K562 (cell line): ENCODE results near the gene RAB17. TPM values are rescaled to one million over a fixed set of nuclear protein-coding genes. Genes with fewer than 3 reads are reported as not detected.

Experiments
- ATAC-seq: fragments of 200-7000 bp; cut with Tn5 transposase; 3 replicates; pipeline ENCODE4 v1.9.1; 2020; ENCODE audit warnings: moderate library complexity
- BruUV-seq: library from RNA; stranded (reverse); fragments of 400-500 nt; replicated peaks from 2 replicates; lab custom pipeline; 2021; lab: Mats Ljungman, UMichigan
- CTCF ChIA-PET: fragments of 300-600 bp; formaldehyde crosslinking; extraction: SDS; loops from one replicate; lab custom pipeline; 2021; ENCODE audit warnings: low intra/inter-chr PET ratio; lab: Yijun Ruan, JAX
- POLR2A ChIA-PET: fragments of 300-600, 350-650 bp; sonication (Branson Sonifier 250); formaldehyde crosslinking; extraction: SDS; loops from one replicate; lab custom pipeline; 2021; ENCODE audit warnings: antibody characterized with exemption, inconsistent platforms; lab: Yijun Ruan, JAX
- DNase-seq, 4 experiments: peaks; one replicate each; pipeline versions ENCODE4 v3.0.0 to v3.0.0-alpha.2; 2011 to 2018; ENCODE audit warnings: low spot score in 3 of 4, mixed read lengths in 3 of 4; ENCODE audit errors: extremely low read depth in 1 of 4
- FAIRE-seq: peaks from 2 replicates; lab custom pipeline; 2011; peaks lifted over from hg19 to GRCh38; lab: Jason Lieb, UNC
- H2AFZ ChIP-seq: 2 replicates; pipeline ENCODE4 v1.6.0; 2011; ENCODE audit warnings: low read depth, low read length, control low read depth, inconsistent platforms
- H3K27ac ChIP-seq: fragments of 200-600 bp; 3 replicates; pipeline ENCODE4 v1.8.0; 2011; ENCODE audit warnings: low read depth, mild to moderate bottlenecking, control low read depth, inconsistent platforms, low read length, moderate library complexity, mixed read lengths; ENCODE audit errors: extremely low read depth
- H3K27me3 ChIP-seq, 2 experiments: fragments of 300-600 bp in 1 of 2; 2 replicates in 1 of 2; 3 replicates in 1 of 2; pipeline versions ENCODE4 v1.6.0 to v1.8.0; 2011; ENCODE audit warnings: inconsistent platforms in 2 of 2, low read length in 2 of 2, mild to moderate bottlenecking in 1 of 2, mixed read lengths in 1 of 2, moderate library complexity in 1 of 2; ENCODE audit not compliant: control insufficient read depth in 2 of 2, insufficient read depth in 2 of 2
- H3K36me3 ChIP-seq: fragments of 300-600 bp; 3 replicates; pipeline ENCODE4 v1.8.0; 2011; ENCODE audit warnings: mild to moderate bottlenecking, low read length, inconsistent platforms; ENCODE audit not compliant: control insufficient read depth, insufficient read depth
- H3K4me1 ChIP-seq, 2 experiments: fragments of 200-600 bp in 1 of 2; replicated peaks in 1 of 2; 2 replicates in 1 of 2; 3 replicates in 1 of 2; pipeline versions ENCODE4 v1.5.1 to v1.8.0; 2011; ENCODE audit warnings: inconsistent platforms in 2 of 2, low read length in 2 of 2, mild to moderate bottlenecking in 1 of 2, mixed read lengths in 1 of 2, moderate library complexity in 1 of 2; ENCODE audit not compliant: control insufficient read depth in 2 of 2, insufficient read depth in 2 of 2
- H3K4me2 ChIP-seq: 2 replicates; pipeline ENCODE4 v1.6.1; 2011; ENCODE audit warnings: low read length, control low read depth, inconsistent platforms, mixed read lengths; ENCODE audit not compliant: insufficient read depth
- H3K4me3 ChIP-seq: fragments of 200-600 bp; sonication (generic), shearing (Covaris generic); 2 replicates; pipeline ENCODE4 v1.5.1; 2016; ENCODE audit warnings: control low read depth, inconsistent platforms
- H3K79me2 ChIP-seq: fragments of 200-600 bp; 3 replicates; pipeline ENCODE4 v1.8.0; 2011; ENCODE audit warnings: low read length, inconsistent platforms; ENCODE audit not compliant: control insufficient read depth, insufficient read depth
- H3K9ac ChIP-seq, 2 experiments: 2 replicates each; pipeline versions ENCODE4 v1.6.0 to v1.6.1; 2011; ENCODE audit warnings: low read depth in 2 of 2, low read length in 2 of 2, control low read depth in 1 of 2, inconsistent platforms in 1 of 2, mild to moderate bottlenecking in 1 of 2, mixed read lengths in 1 of 2; ENCODE audit not compliant: insufficient read depth in 1 of 2
- H3K9me1 ChIP-seq: one replicate; pipeline ENCODE4 v1.6.0; 2011; ENCODE audit warnings: inconsistent platforms, mild to moderate bottlenecking, low read length, moderate library complexity; ENCODE audit not compliant: control insufficient read depth, insufficient read depth
- H3K9me3 ChIP-seq: replicated peaks from 2 replicates; pipeline ENCODE4 v1.5.1; 2011; ENCODE audit warnings: low read depth, low read length, inconsistent platforms; ENCODE audit not compliant: control insufficient read depth, insufficient read depth
- H4K20me1 ChIP-seq: replicated peaks from 2 replicates; pipeline ENCODE4 v1.6.1; 2011; ENCODE audit warnings: low read length, inconsistent platforms, mixed read lengths; ENCODE audit not compliant: control insufficient read depth, insufficient read depth
- BCLAF1 ChIP-seq, 2 experiments: fragments of 450-650 bp in 1 of 2; IDR thresholded peaks; 2 replicates each; pipeline ENCODE4 v1.6.1; 2011 to 2017; ENCODE audit warnings: low read depth in 2 of 2, antibody characterized with exemption in 1 of 2, borderline replicate concordance in 1 of 2, low read length in 1 of 2, mild to moderate bottlenecking in 1 of 2, mixed read lengths in 1 of 2; ENCODE audit not compliant: control insufficient read depth in 1 of 2
- C11orf30 ChIP-seq: fragments of 450-650 bp; IDR thresholded peaks from 2 replicates; pipeline ENCODE4 v1.6.1; 2016; ENCODE audit warnings: low read depth, mild to moderate bottlenecking
- ESRRB ChIP-seq: fragments of 250-450 bp; sonication (Bioruptor Pico); IDR thresholded peaks from 2 replicates; pipeline ENCODE4 v1.5.0; 2020; ENCODE audit warnings: mild to moderate bottlenecking, moderate library complexity, borderline replicate concordance
- FOXA3 ChIP-seq, 2 experiments: fragments of 450-650 bp in 1 of 2; sonication (generic) in 1 of 2; formaldehyde crosslinking; IDR thresholded peaks in 1 of 2; conservative IDR thresholded peaks in 1 of 2; 2 replicates each; pipeline versions ENCODE4 v1.4.0 to v1.8.0; 2020 to 2022; ENCODE audit warnings: mild to moderate bottlenecking in 2 of 2, missing genetic modification reagents in 1 of 2
- GABPA ChIP-seq: fragments of 200-800 bp; sonication (Bioruptor generic); conservative IDR thresholded peaks from 2 replicates; pipeline ENCODE4 v1.6.1; 2016; ENCODE audit warnings: low read depth, missing genetic modification characterization, missing compliant biosample characterization
- HIVEP1 ChIP-seq: fragments of 250-450 bp; sonication (Bioruptor Pico); IDR thresholded peaks from 2 replicates; pipeline ENCODE4 v1.4.0; 2020; ENCODE audit warnings: mild to moderate bottlenecking
- JUNB ChIP-seq: fragments of 450-650 bp; formaldehyde crosslinking; conservative IDR thresholded peaks from 2 replicates; pipeline ENCODE4 v1.4.0; 2020; ENCODE audit warnings: mild to moderate bottlenecking
- SMARCB1 ChIP-seq: IDR thresholded peaks from 2 replicates; pipeline ENCODE4 v1.6.1; 2011; ENCODE audit warnings: improper control_type of control experiment, low read depth; ENCODE audit not compliant: insufficient read length
- XRCC4 ChIP-seq: IDR thresholded peaks from one replicate; pipeline ENCODE4 v1.6.1; 2011; ENCODE audit not compliant: insufficient read depth, insufficient read length; ENCODE audit errors: extremely low read depth
- ZBTB11 ChIP-seq, 3 experiments: fragments of 200-800 bp in 1 of 3; fragments of 250-450 bp in 1 of 3; fragments of 450-650 bp in 1 of 3; sonication (Bioruptor Pico) in 1 of 3; sonication (Bioruptor generic) in 1 of 3; formaldehyde crosslinking in 1 of 3; IDR thresholded peaks; 2 replicates each; pipeline versions ENCODE4 v1.6.1 to v1.8.0; 2016 to 2022; ENCODE audit warnings: mild to moderate bottlenecking in 2 of 3, missing genetic modification characterization in 2 of 3, missing compliant biosample characterization in 1 of 3, moderate library complexity in 1 of 3
- ZNF140 ChIP-seq: fragments of 250-450 bp; sonication (Bioruptor Pico); IDR thresholded peaks from 2 replicates; pipeline ENCODE4 v1.8.0; 2021; ENCODE audit warnings: moderate library complexity, mild to moderate bottlenecking, inconsistent platforms
- WGBS: fragments of 100-300 bp; shearing (Covaris generic); methylation state at CpG from one replicate; pipeline ENCODE4 v1.1.6; 2016; ENCODE audit warnings: low coverage, mixed read lengths; ENCODE audit not compliant: insufficient coverage; ENCODE audit errors: missing lambda C conversion rate; 5-methylcytosine and 5-hydroxymethylcytosine counted together
- in situ Hi-C: fragments of 300-500 bp; cut with MboI; formaldehyde crosslinking; loops from 4 replicates; pipeline ENCODE4 v1.15.0; 2018; ENCODE audit warnings: inconsistent platforms, mixed read lengths
- intact Hi-C: fragments of 100-400 bp; cut with micrococcal nuclease; formaldehyde crosslinking; loops from 2 replicates; pipeline ENCODE4 v1.14.2; 2022
- polyA plus RNA-seq, 8 experiments: library from polyadenylated mRNA; depleted of rRNA in 4 of 8; stranded (reverse) in 5 of 8; unstranded in 3 of 8; fragments of >200 nt; fragmentation: Nextera tagmentation in 2 of 8; fragmentation: Illumina TruSeq in 1 of 8; extraction: Ambion mirVana in 2 of 8; extraction: Trizol in 1 of 8; gene quantifications; 2 replicates each; pipeline versions ENCODE4 v1.2.1 to v1.2.3, GENCODE V29; 2011 to 2014; ENCODE audit warnings: inconsistent platforms in 1 of 8, missing spikeins in 1 of 8
- total RNA-seq, 7 experiments: library from RNA; depleted of rRNA in 6 of 7; stranded (reverse); fragments of >200 nt in 6 of 7; fragmentation: Illumina TruSeq in 2 of 7; extraction: Trizol in 2 of 7; gene quantifications; 2 replicates each; pipeline versions ENCODE4 v1.2.1 to v1.2.3, GENCODE V29; 2011 to 2021; ENCODE audit warnings: low replicate concordance in 1 of 7

Gene RAB17
- total and polyA plus RNA-seq, 9 of the 15 experiments (the other 6 are each of a cell fraction or from before 2014, with no cell fraction given): 0.13 TPM; not detected in 8

GRCh38 chr2:237638176-237638575, 47.6 kb upstream of the RAB17 start:
- in situ Hi-C loops (no loop called here), intact Hi-C loops (no loop called here)
- POLR2A ChIA-PET: no interaction called here
- no peaks in the 10 kb centered on the region for H3K4me1 ChIP-seq
- no peak overlapping the region for H3K27ac ChIP-seq
- no peaks in the 10 kb centered on the region for H3K9me1 ChIP-seq
- ATAC-seq (no peak), FAIRE-seq (no peak), DNase-seq (no peak)
- BruUV-seq: no TSS peak
- WGBS: 0% methylated on average over 8 of the region's 8 CpGs
- H3K79me2 ChIP-seq: no peaks in the 10 kb centered on the region
- H3K36me3 ChIP-seq: no peaks in the 10 kb centered on the region
- no peak overlapping the region for H3K4me3 ChIP-seq
- CTCF ChIA-PET: no interaction called here
- TF ChIP-seq GABPA (tag) (no peak), FOXA3 (CRISPR knock-in tag; conservative IDR thresholded peaks at IDR 0.05 in 1 of 2, IDR thresholded peaks at IDR 0.05 in 1 of 2) (no peak), SMARCB1 (no peak), ESRRB (CRISPR knock-in tag) (no peak), JUNB (CRISPR knock-in tag) (no peak), HIVEP1 (CRISPR knock-in tag) (no peak), XRCC4 (no peak), C11orf30 (no peak), ZNF140 (CRISPR knock-in tag) (no peak), ZBTB11 (CRISPR knock-in tag; IDR thresholded peaks at IDR 0.05) (no peak), BCLAF1 (IDR thresholded peaks at IDR 0.05; ENCODE audit: borderline replicate concordance in 1 of 2, control insufficient read depth in 1 of 2, low read depth in 2 of 2, low read length in 1 of 2) (no peak)
- H3K4me2 ChIP-seq: no peak overlapping the region
- H3K27me3 ChIP-seq: peaks cover 2 to 29% of the 10 kb centered on the region in 2 experiments; a peak in 3 of 5 replicates
- no peaks in the 10 kb centered on the region for H4K20me1 ChIP-seq
- no peaks in the 10 kb centered on the region for H3K9me3 ChIP-seq
- no peak overlapping the region for H2AFZ ChIP-seq
- no peak overlapping the region for H3K9ac ChIP-seq
